GM13976 (cell line): ENCODE measurements around the gene NOL7.

Experiments used
- DNase-seq: peaks from one replicate; pipeline ENCODE4 v3.0.0; 2012; ENCODE audit warnings: low spot score
- in situ Hi-C: fragments of 300-500 bp; cut with MboI; formaldehyde crosslinking; loops from one replicate; pipeline ENCODE4 v1.12.0; 2022; ENCODE audit warnings: low sequenced_read_pairs, mixed read lengths, inconsistent platforms; ENCODE audit not compliant: unreplicated experiment
- TF ChIP-seq, protein P1 (sequence below): IDR thresholded peaks from 2 replicates; pipeline ENCODE4 v1.5.1; 2012; ENCODE audit warnings: borderline replicate concordance, mild to moderate bottlenecking; ENCODE audit not compliant: insufficient read depth; ENCODE audit errors: extremely low read depth, missing control alignments, control extremely low read depth

NOL7 gene

DNA sequence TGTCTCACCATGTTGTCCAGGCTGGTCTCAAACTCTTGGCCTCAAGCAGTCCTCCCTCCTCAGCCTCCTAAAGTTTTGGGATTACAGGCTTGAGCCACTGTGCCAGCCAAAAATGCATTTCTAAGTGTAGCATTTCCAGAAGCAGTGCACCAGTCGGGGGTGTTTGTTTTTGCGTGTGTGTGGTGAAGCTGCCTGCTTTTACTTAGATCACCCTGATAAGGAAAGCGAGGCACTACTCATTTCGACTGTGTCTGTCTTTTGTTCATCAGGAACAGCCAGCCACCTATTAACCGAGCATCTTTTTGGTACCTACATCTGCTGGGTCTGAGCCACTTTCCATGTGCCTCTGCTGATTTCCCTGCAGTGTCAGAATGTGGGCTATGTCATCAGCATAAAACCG is 22.0 kb upstream of the NOL7 start:
- in situ Hi-C loops: loop anchor here (25.0 kb wide), 1 partner anchor 406 kb away; no protein-coding TSS in a partner anchor

DNA sequence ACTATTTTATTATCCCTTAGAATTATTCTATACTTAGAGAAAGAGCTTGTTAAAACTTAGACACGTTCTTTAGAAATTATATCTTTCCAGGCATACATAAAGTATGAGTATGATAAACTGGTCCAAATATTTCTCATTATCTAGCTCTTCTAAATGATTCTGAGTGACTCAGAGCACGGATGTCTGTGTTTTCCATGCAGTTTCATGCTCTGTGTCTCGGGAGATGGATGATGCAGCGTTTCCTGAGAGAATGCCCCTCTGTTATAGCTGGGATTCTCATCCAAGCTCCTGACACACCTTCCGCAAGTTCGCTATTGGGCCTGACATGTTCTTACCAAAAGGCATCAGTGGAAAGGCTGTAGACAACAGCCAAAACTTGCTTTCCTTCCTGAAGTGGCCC is 21.4 kb upstream of the NOL7 start:
- TF ChIP-seq, protein P1, sequence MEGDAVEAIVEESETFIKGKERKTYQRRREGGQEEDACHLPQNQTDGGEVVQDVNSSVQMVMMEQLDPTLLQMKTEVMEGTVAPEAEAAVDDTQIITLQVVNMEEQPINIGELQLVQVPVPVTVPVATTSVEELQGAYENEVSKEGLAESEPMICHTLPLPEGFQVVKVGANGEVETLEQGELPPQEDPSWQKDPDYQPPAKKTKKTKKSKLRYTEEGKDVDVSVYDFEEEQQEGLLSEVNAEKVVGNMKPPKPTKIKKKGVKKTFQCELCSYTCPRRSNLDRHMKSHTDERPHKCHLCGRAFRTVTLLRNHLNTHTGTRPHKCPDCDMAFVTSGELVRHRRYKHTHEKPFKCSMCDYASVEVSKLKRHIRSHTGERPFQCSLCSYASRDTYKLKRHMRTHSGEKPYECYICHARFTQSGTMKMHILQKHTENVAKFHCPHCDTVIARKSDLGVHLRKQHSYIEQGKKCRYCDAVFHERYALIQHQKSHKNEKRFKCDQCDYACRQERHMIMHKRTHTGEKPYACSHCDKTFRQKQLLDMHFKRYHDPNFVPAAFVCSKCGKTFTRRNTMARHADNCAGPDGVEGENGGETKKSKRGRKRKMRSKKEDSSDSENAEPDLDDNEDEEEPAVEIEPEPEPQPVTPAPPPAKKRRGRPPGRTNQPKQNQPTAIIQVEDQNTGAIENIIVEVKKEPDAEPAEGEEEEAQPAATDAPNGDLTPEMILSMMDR: no peak
- in situ Hi-C loops: loop anchor here (25.0 kb wide), 1 partner anchor 406 kb away; no protein-coding TSS in a partner anchor
- DNase-seq: no peak

More for the DNA sequence above, 22.0 kb upstream of the NOL7 start:
- no peak for DNase-seq
- TF ChIP-seq, protein P1: no peak

DNA sequence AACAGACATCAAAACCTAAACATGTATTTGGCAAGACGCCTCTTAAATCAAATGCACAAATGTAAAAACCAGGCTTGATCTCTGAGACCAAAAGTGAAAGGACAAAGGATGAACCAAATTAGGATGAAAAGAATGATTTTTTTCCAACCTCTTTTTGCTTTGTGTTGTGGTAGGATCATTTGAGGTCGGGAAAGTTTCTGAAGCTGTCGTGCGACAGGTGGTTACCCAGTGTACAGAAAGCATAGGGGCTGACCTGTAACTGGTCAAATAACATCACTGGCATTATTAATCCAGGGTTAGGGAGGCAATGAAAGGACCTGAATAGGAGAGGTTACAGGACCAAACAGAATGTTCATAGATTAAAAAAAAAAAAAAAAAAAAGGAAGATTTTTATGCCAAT is 18.1 kb upstream of the NOL7 start:
- in situ Hi-C loops: loop anchor here (25.0 kb wide), 1 partner anchor 410 kb away; no protein-coding TSS in a partner anchor
- no peak for DNase-seq
- TF ChIP-seq, protein P1: no peak

GRCh38 chr6:13600036-13600435 is 15.1 kb upstream of the NOL7 start:
- no peak for DNase-seq
- TF ChIP-seq, protein P1: no peak
- in situ Hi-C loops: no loop called here

DNA sequence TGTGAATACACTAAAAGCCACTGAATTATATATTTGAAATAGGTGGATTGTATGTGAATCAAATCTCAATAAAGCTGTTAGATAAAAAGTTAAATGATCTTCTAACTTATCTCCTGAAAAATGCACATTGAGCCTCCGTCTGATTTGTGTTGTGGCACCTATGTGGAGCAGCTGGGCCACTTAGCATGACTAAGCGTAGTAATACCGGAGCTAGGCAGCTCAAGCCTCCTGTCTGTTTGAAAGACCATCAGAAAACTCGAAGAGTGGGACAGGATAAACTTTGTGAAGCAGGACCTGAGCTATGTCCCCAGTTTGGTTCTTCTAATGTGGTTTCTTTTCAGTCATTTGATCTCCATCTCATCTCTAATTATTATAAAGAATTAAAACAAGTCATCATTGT is 11.0 kb upstream of the NOL7 start:
- no peak for DNase-seq
- TF ChIP-seq, protein P1: no peak
- in situ Hi-C loops: no loop called here

- TF ChIP-seq, protein P1: no peak
- in situ Hi-C loops: no loop called here
- DNase-seq: no peak
These were observed 10.4 kb upstream of the NOL7 start for GRCh38 chr6:13604546-13605416.

DNA sequence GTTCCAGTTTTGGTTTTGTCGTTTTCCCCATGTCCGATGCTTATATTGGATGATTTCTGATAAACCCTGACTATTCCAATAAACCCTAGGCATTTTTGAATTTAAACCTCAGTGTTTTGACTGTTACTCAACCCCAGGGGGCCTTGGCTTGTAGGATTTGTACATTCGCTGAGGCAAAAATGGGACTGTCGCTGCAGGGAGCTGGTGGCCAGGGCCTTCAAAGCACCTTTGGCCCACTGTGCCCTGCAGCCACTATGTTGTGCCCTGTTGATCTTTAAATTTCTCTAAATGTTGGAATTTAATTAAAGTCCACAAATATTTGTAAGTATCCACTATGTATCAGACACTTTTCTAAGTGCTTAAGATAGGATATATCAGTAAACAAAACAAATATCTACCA is 9.5 kb upstream of the NOL7 start:
- in situ Hi-C loops: no loop called here
- TF ChIP-seq, protein P1: no peak
- no peak for DNase-seq
